Right ventricle myocardium inferior (tissue), 1 donor: ENCODE measurements around the gene SERHL2. TPM values are rescaled to one million over a fixed set of nuclear protein-coding genes. Genes with fewer than 3 reads are reported as not detected.
"Not testable (repeated sequence)": the region's sequence is repeated elsewhere in the genome, so short reads cannot be mapped to it uniquely, and the experiment has no call there.

ENCODE experiments used
- ATAC-seq: fragments of 200-7000 bp; cut with Tn5 transposase; one replicate; pipeline ENCODE4 v1.9.1; 2020; ENCODE audit warnings: mild to moderate bottlenecking, moderate library complexity
- DNase-seq: peaks from one replicate; pipeline ENCODE4 v3.0.0; 2021; ENCODE audit errors: missing footprints
- intact Hi-C: fragments of 100-400 bp; cut with DNase I; formaldehyde crosslinking; loops from one replicate; pipeline ENCODE4 v1.11.0; 2022
- total RNA-seq: library from RNA; stranded (reverse); fragmentation: NEBNext Ultra II Directional; extraction: Animal tissue kit (Norgen Biotek cat#: 25700); gene quantifications from one replicate; pipeline ENCODE4 v1.2.1, GENCODE V29; 2021
- donor health status: DM: no; HTN: yes; CAD: no; lungs with severe emphysema.

The SERHL2 gene
- total RNA-seq, 1 donor from 2014 or later: 2.6 TPM

- intact Hi-C loops: no loop called here
- no peak for DNase-seq
- ATAC-seq: no peak
Observed at GRCh38 chr22:42587588-42588175, 33.9 kb downstream of the SERHL2 start.

DNA sequence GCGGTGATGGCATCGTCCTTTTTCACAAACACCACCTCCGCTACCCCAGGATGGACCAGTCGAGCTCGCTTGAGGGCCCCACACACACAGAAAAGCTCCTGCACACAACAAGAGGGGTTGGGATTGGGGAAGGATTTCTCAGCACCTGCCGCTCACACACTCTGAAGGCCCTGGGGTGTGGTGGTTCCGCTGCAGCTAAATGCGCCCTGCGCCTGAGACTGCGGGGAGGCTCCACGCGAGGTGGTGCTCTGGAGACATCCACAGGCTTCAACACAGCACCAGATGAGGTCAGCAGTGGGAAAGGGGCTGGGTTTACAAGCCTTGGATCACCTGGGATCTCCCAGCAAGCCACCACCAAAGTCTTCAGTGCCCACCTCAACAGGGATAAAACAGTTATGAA, 38.2 kb downstream of the SERHL2 start:
- intact Hi-C loops: no loop called here
- no peak for ATAC-seq
- DNase-seq: no peak

DNA sequence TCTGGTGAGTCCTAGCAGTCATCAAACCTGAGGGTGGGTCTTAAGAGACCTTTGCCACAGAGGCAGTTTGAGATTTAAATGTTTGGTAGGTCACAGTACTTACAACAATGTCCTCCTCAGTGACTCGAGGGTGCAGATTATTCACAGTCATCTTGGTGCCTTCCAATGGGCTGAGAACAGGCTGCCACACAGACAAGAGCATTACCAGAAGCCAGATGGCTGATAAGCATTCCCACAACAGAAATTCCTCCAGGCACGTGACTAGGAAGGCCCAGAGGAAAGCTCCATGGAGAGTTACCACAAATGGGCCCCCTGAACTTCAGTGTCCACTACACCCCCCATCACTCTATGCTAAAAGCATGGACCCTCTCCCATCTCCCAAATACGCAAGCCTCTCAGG, 41.7 kb downstream of the SERHL2 start:
- ATAC-seq (peak; percentile 60), DNase-seq (no peak)
- intact Hi-C loops: no loop called here

DNA sequence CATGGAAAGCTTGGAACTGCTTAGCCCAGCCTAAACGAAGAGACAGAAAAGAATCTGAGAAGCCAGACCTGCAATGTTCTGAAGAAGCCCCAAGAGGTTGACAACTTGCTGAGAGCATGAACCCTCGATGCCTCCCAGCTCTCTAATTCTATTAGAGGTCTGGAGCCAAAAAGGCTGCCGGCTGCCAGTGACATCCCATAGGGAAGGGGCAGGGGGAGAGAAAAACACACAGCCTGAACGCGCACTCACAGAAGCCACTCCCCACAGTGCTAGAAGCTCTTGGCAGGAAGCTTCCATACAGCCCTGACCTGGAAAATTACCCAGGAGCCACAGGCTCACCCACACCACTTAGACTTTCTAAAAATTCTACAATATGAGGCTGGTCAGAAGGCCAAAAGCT, 42.6 kb downstream of the SERHL2 start:
- peak; percentile 90 for ATAC-seq
- intact Hi-C loops: no loop called here
- DNase-seq: no peak

GRCh38 chr22:42596863-42597530, 43.2 kb downstream of the SERHL2 start:
- no peak for ATAC-seq
- DNase-seq: no peak
- intact Hi-C loops: no loop called here

- intact Hi-C loops: no loop called here
- ATAC-seq (no peak), DNase-seq (no peak)
Observed at GRCh38 chr22:42601879-42602465, 48.2 kb downstream of the SERHL2 start.

DNA sequence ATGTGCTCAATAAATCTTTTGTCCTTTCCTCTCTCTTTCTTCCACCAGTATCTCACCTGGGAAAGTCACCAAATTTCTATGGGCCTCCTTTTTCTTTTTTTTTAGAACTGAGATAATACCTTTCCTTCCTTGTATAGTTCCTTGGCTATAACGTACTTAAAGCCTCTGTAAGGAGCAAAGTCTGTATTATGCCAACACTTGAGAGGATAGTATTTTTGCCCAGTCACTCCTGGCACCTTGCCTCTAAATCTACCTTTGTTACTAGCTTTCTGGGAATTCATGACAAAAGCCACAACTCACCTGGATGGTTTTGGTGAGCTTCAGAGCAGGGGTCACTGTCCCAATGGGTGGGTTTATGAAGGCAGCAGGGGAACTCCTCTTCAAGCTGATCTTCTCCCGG, 48.7 kb downstream of the SERHL2 start:
- ATAC-seq: no peak
- no peak for DNase-seq
- intact Hi-C loops: no loop called here

DNA sequence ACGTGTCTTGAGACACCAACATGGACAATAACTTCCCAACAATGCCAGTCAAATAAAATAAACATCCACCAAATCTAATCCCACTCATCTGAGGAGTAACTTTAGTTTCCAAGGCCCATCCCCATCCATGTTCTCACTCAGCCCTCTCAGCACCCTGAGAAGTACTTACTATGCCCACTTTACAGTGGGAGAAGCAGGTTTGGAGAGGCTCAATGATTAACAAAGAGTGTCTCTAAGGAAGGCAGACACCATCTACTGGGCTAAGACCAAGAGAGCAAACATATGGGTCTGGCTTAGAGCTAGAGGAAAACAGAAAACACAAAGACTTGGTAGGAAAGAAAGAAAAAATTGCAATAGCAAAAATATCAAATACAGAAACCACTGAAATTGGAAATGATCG, 49.7 kb downstream of the SERHL2 start:
- no peak for DNase-seq
- intact Hi-C loops: no loop called here
- ATAC-seq: no peak

DNA sequence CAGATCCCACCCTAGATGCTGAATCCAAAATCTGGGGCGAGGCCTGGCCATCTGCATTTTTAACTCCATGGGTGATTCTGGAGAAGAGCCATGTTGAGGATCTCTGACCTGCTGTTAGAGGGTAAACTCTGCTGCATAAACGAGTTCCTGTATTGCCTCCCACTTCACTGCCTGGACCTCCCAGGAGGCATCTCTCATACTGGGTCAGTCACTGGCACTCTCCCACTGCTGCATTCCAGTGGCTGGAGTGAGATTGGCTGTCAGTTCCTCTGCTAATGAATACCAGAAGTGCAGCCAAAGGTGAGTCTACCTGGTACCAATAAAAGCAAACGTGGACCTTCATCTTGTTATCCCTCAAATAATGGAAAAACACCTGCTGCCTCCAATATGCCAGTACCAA, 50.6 kb downstream of the SERHL2 start:
- peak; percentile 60 for ATAC-seq
- intact Hi-C loops: no loop called here
- no peak for DNase-seq

DNA sequence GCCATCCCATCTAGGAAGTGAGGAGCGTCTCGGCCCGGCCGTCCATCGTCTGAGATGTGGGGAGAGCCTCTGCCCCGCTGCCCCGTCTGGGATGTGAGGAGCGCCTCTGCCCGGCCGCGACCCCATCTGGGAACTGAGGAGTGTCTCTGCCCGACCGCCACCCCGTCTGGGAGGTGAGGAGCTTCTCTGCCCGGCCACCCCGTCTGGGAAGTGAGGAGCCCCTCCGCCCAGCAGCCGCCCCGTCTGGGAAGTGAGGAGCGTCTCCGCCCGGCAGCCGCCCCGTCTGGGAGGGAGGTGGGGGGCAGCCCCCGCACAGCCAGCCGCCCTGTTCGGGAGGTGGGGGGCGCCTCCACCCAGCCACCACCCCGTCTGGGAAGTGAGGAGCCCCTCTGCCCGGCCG, 53.9 kb downstream of the SERHL2 start:
- DNase-seq, ATAC-seq, intact Hi-C loops: not testable (repeated sequence)

GRCh38 chr22:42608136-42608822, 54.5 kb downstream of the SERHL2 start:
- ATAC-seq: no peak
- DNase-seq: no peak
- intact Hi-C loops: no loop called here

DNA sequence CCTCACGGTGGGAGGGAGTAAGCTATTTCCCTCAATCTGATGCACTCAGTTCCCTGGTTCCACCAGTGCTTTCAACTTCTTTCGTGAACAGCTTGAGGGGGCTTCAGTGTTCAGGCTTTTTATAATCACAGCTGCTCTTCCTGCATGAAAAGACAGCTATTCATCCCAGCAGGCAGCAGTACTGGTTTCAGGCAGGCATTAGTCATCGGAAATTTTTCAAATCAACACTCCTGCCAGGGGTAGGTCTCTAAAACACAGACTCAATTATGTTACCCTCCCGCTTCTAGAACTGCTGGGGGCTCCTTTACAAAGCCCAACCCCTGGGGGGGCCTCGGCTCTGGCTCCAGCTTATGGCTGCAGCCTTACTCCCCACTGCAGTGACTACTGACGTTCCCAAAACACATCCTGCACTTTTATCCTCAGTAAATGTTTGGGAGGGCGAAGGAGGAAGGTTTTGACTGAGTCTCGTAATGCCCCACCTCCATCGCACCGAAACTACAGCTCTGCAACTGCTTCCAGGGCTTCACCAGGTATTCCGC, 55.1 kb downstream of the SERHL2 start:
- intact Hi-C loops: no loop called here
- no peak for DNase-seq
- peak; percentile 35 for ATAC-seq

GRCh38 chr22:42610186-42610585, 56.4 kb downstream of the SERHL2 start:
- intact Hi-C loops: loop anchor here (5.0 kb wide), 1 partner anchor 58 kb away; the partner anchor contains the start of gene SERHL2
- no peak for ATAC-seq
- no peak for DNase-seq

DNA sequence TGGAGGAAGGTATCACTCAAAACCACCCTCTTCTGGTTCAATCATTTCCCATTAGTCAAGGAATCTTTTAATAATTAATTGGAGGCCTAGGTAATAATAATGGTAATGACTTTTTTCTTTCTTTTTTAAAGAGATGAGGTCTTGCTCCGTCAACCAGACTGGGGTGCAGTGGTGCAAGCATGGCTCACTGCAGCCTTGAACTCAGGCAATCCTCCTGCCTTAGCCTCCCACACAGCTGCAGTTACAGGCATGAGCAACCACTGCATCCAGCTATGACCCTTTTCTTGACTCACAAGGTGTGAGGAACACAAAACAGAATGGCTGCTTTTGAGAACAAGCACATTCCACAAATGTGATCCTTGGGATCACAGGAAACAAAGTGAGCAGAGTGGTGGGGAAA, 57.3 kb downstream of the SERHL2 start:
- intact Hi-C loops: loop anchor here (5.0 kb wide), 1 partner anchor 59 kb away; the partner anchor contains the start of gene SERHL2
- ATAC-seq: no peak
- no peak for DNase-seq

DNA sequence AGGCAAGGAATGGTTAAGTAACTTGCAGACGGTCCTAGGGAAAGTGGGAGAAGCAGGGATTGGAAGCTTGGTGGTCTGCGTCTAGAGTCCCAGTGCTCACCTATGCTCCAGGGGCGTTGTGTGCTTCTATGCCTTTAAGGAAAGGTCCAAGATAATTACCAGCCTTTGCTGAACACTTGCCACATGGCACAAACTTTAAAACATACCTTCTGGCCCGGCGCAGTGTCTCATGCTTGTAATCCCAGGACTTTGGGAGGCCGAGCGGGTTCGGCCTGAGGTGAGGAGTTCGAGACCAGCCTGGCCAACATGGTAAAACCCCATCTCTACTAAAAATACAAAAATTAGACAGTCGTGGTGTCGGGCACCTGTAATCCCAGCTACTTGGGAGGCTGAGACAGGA, 58.6 kb downstream of the SERHL2 start:
- DNase-seq: no peak
- no peak for ATAC-seq
- intact Hi-C loops: loop anchor here (5.0 kb wide), 1 partner anchor 60 kb away; the partner anchor contains the start of gene SERHL2

DNA sequence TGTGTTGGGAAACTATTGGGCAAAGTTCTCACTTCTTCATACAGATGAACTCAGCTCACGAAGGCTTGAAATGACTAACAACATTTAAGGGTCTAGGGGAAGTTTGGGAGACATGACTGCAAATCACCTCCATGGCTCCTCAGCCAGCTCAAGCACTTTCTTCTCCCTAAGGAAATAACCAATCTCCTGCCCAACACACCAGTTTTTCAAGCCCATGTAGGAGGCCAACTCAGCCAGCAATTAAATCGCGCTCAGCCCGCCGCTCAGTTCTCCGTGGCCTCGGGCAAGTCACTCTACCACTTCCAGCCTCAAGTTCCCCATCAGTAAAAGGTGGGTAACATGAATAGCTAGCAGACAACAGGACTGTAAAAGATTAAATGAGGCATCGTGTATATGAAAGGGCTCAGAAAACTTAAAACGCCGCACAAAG, 60.1 kb downstream of the SERHL2 start:
- ATAC-seq: no peak
- intact Hi-C loops: loop anchor here (2.0 to 5.0 kb wide), 2 partner anchors 31 to 62 kb away; partner anchors contain the start of gene SERHL2
- no peak for DNase-seq

DNA sequence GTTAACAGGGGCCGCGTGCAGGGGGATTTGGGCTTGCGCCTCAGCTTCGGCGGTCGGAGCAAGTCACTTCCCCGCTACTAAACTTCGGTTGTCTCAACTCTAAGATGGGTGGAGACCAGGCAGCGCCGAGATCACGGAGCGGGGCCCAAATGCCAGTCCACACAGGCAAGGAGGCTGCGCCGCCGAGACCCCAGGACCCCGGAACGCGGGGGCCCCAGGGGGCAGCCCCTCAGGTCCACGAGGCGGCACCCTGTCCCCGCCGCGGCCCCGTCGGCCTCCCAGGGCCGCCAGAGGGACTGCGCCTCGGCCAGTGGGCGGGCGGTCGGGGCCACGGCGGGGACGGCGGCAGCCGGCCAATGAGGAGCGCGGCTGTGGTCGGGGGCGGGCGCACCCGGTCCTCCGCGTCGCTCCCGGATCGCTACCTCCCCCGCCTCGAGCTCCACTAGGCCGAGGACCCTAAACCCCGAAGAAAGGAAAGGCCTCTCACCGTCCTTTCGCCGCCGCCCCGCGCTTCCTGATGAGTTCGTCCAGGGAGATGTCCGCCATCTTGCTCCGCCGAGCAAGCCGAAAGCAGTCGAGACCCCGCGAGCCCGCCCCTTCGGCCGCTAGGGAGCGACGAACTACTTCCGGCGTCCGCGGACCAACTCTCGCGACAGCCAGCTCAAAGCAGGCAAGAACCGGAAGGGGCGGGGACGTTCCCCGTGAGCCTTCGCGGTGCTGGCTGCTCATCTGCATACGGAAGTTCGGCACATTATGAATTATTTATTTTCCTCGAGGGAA, 60.7 kb downstream of the SERHL2 start, which contains the start of gene POLDIP3:
POLDIP3 (minus strand) TSS at position 572 of the 780 bp plus-strand sequence; CDS start at position 546, 26 bp downstream.
- ATAC-seq (peak; percentile 91), DNase-seq (peak; percentile 100)
- intact Hi-C loops: loop anchor here (2.0 to 5.0 kb wide), 2 partner anchors 30 to 62 kb away; partner anchors contain the start of gene SERHL2
